HG03196 (cell line): ENCODE results near the gene C10orf120.
A peak's percentile ranks its signal among the peaks of the same experiment; 100 is the strongest.

Experiments used
- ATAC-seq: cut with Tn5 transposase; IDR thresholded peaks from one replicate; pipeline ENCODE4 v1.9.1; 2021; ENCODE audit not compliant: unreplicated experiment

Gene C10orf120

DNA sequence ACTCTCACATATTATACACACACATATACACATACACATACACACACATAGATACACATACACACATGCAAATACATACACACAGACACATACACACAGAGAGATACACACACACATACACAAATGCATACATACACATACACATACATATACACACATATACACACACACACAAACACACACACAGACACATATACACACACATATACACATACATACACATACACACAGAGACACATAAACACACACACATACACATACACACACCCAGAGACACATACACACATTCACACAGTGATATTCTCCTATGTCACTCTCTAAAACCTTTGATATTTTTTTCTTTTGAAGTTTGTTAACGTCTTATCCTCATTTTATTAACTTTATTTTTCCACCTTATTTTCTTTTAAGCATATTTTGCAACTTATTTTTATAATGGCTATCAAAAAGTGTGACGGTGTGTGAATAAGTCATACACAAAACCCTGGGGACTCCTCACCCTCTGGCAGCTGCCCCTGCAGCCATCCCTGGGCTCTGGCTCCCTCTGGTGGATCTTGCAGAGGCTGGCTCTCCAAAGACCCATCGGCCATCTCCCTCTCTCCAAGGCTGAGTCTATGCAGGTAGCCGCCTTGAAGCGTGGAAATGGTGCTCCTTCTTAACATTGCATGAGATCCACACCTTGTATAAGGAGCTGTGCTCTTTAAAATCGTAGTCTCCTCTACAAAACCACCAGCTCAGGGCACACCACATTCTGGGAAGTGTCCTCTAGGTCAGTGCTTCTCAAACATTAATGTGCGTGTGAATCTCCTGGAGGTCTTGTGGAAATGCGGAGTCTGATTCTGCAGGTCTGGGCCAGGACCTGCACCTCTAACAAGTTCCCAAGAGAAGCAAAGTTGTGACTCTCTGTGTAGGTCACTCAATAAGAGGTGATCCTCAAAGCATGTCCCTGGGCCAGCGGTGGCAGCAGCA, 4.1 kb upstream of the C10orf120 start:
- ATAC-seq: peak; percentile 53

DNA sequence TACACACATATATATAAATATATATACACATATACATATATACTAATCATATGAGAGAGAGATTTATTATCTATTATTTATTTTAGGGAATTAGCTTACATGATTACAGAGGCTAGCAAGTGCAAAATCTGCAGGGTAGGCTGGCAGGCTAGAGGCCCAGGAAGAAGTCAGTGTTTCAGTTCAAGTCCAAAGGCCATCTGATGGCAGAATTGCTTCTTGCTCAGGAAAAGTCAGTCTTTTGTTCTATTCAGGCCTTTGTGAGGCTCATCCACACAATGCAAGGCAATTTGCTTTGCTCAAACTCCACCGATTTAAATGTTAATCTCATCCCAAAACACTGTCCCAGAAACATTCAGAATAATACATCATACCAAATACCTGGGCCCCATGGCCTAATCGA, 2.6 kb upstream of the C10orf120 start:
- no peak for ATAC-seq

DNA sequence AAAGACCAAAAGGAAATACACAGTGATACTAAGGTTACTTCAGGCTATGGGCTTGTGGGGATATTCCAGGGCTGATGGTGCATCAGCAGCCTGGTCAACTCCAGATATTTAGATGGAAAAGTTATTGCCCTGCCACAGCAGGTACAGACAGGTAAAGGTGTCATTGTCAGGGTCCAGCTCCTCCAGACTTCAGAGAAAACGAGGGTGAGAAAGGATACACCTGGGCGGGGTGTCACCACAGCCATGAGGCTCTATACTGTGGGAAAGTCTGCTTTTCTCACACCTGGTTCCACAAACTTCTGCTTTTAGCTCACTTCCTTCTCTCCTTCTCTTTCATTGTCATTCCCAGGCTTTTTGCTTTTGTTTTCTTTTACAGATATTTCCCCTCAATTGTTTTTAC, 2.0 kb upstream of the C10orf120 start:
- no peak for ATAC-seq

DNA sequence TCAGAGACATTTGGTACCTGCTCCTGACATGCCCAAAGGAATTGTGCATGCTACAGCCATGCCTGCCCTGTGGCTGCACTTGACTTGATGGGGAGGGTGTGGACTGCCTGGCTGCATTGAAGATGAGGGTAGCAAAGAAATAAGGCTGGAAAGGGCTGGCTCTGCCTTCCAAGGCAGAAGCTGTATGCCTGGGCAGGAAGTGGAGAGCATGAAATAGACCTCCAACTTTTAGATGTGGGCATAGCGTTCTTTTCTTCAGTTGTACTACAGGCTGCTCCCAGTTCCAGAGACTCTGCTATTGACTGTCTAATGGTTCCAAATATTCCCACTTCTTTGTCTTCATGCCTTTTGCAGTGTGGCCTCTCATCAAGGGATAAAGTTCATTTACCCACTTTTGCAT, 3.0 kb downstream of the C10orf120 start:
- ATAC-seq: no peak

DNA sequence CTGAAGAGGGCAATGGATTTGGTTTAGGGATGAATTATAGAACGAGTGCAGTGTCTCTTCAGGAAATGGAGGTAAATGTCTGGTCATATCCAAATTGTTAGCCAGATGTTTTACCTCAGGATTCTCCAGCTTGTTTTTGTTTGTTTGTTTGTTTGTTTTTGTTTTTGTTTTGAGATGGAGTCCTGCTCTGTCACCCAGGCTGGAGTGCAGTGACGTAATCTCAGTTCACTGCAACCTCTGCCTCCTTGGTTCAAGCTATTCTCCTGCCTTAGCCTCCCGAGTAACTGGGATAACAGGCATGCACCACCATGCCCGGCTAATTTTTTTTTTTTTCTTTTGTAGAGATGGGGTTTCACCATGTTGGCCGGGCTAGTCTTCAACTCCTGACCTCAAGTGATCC, 6.9 kb downstream of the C10orf120 start:
- no peak for ATAC-seq

DNA sequence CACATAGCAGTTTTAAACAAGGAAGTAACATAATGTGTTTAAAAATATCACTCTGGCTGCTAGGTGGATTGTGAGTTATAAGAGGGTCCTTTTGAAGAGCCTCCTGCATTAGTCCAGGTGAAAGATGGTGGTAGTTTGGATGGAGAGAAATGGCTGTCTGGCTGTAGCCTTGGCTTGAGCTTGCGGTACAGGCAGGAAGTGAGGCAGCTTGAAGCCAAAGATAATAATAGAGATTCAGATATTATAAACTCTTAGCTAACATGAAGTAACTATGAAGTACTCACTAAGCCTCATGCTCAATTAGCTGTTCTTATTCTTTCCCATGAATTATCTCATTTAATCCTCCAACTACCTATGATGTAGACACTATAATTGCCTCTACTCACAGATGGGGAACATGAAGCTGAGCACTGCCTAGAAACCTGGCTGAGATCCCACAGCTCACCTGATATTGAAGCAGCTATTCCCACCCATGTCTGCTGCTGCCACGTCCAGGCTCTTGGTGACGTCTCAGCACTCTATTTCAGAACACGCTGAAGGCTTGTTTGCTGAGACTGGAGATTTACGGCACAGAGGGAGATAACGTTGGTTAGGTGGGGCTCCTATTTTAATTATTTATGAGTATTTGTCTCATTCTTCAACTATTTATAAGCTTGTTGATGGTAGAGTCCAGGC, 10.4 kb downstream of the C10orf120 start:
- ATAC-seq: no peak

DNA sequence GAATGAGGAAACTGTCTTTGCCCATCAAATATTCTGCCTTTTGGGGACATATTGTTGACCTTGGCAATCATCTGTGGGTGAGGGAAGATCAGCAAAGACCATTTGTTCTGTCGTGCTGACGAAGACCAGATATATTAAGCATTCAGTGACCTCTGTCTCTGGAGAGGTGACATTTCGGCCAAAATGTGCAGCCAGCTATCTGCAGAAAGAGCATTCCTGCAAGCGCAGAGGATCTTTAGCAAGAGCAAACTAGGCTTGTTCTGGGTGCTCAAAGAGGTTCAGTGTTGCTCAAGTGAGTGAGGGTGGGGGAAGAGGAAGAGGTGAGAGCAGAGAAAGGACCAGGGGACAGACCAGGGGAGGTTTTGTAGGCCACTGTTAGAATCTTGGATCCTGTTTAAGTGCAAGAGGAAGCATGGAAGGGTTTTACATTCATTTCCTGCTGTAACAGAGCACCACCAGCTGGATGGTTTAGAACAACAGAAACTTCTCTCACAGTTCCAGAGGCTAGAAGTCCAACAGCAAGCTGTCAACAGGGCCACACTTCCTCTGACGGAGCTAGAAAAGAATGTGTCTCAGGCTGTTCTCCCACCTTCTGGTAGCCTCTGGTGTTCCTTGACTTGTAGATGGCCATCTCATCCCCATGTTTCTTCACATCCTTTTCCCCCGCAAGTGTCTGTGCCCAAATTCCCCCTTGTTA, 11.2 kb downstream of the C10orf120 start:
- ATAC-seq: no peak

DNA sequence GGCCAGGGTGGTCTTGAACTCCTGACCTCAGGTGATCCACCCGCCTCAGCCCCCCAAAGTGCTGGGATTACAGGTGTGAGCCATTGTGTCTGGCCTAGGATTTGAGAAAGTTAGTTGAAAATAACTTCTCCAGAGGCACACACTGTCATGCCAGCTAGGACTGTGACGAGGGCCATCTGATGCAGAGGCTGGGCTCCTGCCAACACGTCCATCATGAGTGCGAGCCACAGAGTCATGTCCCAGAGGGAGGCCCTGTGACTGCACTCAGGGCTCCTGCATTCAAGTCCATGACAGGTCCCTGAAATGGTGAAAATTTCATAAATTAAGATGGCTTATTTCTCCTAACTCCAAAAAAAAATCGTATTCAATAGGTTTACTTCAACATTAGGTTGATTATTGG, 17.1 kb downstream of the C10orf120 start:
- ATAC-seq: no peak

DNA sequence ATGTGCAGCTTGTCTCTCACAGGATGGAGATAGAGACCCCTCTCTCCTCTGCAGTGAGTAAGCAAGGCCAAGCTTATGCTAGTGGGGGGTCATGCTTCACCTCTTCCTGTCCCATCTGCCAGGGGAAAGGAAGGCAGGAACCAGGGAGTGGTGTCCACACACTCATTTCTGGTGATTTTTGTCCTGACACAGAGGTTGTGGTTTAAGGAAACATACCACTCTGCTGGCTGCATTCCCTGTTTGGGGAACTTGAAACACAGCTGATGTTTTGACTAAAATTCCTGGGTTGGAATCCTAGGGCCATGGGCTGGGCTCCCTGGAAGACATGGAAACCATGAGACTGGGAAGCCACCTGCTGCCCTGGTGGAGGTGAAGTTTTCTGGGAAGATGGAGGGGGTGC, 21.4 kb downstream of the C10orf120 start:
- ATAC-seq: no peak

DNA sequence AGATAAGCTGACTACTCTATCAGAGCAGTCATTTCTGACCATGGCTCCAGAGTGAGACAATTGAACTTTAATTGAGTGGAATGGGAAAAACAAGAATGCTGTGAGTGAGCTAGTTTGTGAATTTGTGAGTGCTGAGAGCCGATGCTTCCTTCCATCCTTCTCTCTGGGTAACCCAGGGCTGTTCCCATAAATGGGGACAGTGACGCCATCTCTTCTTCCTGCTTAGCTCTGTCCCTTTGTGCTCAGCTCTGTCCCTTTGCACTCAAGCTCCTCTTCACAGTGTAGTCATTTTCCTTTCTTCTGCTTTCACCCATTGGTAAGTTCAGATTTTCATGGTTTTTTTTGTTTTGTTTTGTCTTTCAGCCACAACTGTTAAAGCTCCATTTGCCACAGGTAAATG, 24.4 kb downstream of the C10orf120 start:
- ATAC-seq: no peak

DNA sequence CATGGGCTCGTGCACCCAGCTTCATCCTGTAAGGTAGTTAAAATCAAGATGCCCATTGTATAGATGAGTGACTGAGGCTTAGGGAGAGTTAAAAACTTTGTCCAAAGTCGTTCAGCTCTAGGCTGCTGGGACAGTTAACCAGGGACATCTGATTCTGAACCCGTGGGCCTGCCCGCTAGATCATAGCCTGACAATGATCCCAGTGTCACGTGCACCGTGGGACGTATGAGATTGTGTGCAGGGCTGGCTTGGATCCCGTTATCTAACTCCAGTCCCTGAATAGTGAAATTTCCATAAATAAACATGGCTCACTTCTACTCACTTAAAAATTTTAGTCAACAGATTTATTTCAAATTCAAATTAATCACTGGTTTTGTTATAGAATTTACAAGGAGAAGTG, 24.9 kb downstream of the C10orf120 start:
- ATAC-seq: no peak

DNA sequence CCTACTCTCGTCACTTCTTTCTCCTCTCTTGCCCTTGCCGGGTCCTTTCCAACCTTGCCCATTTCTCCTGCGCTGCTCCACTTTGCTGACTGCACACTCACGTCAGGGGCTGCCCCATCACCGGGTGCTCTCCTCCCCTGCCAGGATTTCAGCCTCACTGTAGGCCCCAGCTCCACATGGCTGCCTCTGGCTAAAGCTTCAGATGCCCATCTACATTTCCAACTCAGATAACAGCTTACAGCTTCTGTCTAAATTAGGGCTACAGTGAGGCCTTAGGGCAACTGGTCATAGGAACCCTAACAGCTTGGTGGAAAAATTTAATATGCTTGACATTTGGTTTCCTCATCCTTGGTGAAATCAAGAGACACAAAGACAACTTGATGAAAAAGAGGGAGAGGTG, 25.9 kb downstream of the C10orf120 start:
- no peak for ATAC-seq

DNA sequence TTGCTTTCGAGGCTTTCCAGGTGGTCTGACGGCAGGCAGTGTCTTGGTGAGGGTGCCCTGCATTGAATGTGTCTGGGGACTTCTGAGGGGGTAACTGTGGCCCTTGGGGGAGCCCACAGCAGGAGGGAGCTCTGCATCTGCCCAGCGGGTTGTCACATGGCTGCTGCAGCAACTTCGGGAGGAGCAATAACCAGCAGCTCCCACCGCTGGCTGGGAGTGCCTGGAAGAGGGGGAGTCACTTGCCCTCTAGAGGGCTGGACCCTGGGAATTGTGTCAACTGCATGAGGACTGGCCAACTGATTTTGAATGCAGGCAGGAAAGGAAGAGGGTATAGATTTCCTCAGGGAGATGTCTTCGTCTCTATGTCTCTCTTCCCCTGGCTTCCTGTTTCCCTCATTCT, 26.4 kb downstream of the C10orf120 start:
- ATAC-seq: no peak

DNA sequence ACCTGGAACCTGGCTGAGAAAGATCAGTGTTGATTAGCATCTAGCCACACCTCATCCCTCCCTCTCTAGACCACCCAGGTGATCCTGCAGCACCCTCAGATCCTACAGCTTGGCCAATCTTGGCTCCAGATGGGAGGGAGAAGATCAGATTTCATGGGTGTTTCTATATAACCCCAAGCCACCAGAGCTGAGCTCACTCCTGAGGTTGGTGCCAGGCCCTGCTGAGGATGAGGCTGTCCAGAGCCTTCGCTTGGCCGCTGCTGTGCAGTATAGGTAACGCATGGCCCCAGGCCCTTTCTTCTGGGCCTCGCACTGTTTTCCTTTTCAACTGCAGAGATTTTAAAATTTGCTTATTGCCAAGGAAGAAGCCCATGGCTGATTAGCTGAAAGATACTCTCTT, 27.0 kb downstream of the C10orf120 start:
- ATAC-seq: no peak

DNA sequence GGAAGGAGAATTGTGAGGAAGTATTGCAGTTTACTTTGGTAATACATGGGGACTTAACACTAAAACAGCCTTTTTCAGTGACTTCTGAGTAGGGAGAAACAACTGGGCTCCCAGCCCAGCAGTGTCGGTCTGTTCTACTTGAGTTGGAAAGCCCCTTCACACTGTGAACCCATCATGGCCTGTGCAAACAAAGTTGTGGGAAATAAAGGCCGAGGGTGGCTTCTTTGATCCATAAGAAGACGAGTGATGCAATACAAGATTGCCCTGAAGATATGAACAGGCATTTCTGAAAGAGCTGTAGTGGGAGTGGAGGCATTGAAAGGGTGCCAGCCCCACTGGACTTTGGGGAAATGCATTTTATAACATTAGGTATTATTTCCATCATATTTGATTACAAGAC, 28.3 kb downstream of the C10orf120 start:
- no peak for ATAC-seq

DNA sequence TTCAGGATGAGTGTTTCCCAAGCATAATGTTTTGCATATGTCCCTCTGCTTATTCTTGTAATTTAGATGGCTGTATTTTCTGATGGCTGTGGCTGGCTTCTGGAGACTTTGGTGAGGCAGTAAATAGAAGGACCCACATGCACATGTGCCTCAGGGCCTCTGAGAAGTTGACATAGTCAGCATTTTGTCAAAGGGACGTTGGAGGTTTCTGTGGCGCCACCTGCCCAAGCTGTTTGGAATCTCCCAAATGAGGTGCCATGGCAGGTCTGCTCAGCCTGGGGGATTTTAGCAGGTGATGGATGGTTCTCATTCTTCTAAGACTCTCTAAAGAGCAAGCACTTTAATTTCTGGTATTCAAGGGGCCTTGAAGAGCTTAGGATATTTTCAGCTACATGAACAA, 29.8 kb downstream of the C10orf120 start:
- no peak for ATAC-seq

DNA sequence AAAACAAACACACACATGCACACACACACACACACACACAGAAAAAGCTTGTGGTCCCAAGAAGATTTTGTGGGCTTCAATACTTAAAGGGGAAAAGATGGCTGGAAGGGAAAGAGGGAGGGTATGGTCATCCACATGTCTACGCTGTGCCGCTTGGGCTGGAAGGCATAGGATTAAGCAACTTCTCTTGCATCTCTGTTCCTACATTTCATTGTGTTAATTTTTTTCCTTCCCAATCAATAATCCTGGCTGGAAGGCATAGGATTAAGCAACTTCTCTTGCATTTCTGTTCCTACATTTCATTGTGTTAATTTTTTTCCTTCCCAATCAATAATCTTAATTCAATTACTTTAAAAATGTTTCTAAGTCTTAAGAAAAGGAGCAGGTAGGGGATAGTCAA, 30.6 kb downstream of the C10orf120 start:
- ATAC-seq: no peak

DNA sequence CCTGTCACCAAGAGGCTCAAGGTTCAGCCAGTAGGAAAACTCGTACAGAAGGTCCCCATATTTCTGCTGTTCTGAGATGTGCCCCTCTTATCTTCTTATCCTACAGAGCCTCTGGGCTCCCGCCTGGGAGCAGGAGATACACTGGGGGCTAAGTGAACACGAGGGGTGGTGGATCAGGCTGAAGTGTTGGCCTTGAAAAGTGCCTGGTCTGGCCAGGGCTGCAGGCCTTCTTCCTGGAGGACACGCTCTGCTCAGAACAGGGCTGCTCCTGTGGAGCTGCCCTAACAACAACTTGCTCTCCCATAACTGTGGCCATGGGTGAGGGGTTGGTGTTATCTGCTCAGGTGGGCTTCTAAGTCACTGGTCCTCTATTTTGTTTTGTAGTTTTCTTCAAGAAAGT, 33.7 kb downstream of the C10orf120 start:
- ATAC-seq: no peak

DNA sequence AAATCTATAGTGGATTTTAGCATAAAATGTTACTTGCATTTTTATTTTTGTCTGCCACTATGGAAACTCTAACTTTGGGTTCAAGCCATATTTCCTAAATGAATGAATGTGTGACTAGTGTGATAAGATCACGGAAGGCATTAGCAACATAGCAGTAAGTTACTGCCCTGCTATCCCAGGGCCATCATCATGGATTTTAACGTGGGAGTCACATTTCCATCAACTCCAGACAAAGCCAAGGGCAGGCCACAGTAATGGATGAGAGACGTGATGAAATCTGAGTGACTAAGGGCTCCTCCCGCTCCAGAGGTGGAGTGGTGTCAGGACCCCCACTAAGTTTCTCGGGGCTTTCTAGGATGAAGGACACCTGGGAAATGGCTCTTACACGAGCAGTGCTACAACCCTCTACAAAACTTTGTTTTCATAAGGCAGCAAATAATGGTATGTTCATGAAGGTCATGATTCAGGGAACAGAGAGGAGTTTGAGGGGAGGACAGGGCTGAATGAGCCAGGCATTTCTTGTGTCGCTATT, 34.3 kb downstream of the C10orf120 start:
- ATAC-seq: no peak

DNA sequence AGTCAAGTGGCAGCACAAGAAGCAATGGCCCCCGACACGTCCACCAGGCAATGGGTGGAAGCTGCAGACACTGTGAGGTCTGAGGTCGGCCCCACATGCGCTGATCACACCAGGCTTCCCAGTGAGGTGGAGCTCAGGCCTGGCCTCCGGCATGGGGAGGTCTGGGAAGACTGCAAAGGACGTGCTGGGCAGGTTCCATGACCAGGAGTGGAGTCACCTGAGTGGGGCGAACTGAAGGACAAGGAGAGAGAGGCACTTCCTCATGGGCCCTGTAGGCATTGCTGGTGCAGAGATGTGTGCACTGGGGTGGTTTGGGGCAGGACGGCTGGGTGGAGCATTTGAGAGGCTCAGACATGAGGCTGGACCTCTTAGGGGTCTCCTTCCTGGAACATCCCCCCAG, 35.1 kb downstream of the C10orf120 start:
- no peak for ATAC-seq

DNA sequence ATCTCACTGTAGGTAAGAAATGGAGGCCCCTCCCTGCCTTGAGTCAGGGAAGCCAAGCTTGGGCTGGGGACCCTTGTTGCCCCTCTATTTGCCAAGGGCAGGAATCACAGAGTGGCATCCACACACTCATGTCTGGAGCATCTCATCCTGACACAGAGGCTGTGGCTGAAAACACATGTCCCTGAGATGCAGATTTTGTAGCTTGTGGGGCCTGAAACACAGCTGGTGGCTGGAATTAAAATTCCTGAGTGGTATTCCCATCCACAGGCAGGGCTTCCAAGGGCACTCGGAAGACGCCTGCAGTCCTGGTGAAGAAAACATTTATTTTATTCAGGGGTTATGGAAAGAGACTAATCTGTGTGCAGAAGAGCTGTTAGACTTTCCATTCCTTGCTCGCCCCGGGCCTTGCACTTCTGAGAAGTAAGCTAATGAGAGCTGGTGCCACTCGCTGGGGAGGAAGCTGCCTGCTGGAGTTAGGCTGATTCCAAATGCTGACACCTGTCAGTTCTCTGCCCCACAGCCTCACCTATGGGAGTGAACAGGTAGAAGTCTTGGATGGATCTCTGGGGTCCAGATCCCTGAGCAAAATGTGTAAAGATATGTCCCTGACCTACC, 36.0 kb downstream of the C10orf120 start:
- no peak for ATAC-seq
